Esophagus muscularis mucosa (tissue), 4 donors: ENCODE data around the gene KCNH1. TPM values are rescaled to one million over a fixed set of nuclear protein-coding genes. Genes with fewer than 3 reads are reported as not detected.

Experiments
- DNase-seq: peaks from one replicate; pipeline ENCODE4 v3.0.0-alpha.2; 2017; ENCODE audit errors: extremely low spot score
- H3K27ac ChIP-seq, 4 donors: fragments of 200-600 bp; sonication (generic); replicated peaks in 1 of 4; 1 replicate in 3 of 4; 2 replicates in 1 of 4; pipeline ENCODE4 v1.5.1; 2016 to 2019; ENCODE audit warnings: mild to moderate bottlenecking in 1 of 4
- H3K27me3 ChIP-seq, 4 donors: fragments of 200-600 bp; sonication (generic); one replicate each; pipeline versions ENCODE4 v1.5.1 to v1.6.0; 2016 to 2019
- H3K36me3 ChIP-seq, 4 donors: fragments of 200-600 bp; sonication (generic); one replicate each; pipeline ENCODE4 v1.5.1; 2016 to 2019
- H3K4me1 ChIP-seq, 4 donors: fragments of 200-600 bp; sonication (generic); one replicate each; pipeline ENCODE4 v1.5.1; 2016 to 2019
- H3K4me3 ChIP-seq, 4 donors: fragments of 200-600 bp; sonication (generic); 1 replicate in 2 of 4; 2 replicates in 2 of 4; pipeline ENCODE4 v1.5.1; 2016 to 2019; ENCODE audit warnings: mild to moderate bottlenecking in 4 of 4, moderate library complexity in 1 of 4
- H3K9me3 ChIP-seq, 4 donors: fragments of 200-600 bp; sonication (generic); 1 replicate in 3 of 4; 2 replicates in 1 of 4; pipeline ENCODE4 v1.5.1; 2016 to 2019
- CTCF ChIP-seq, 3 experiments: fragments of 200-600 bp in 2 of 3; fragments of 450-650 bp in 1 of 3; sonication (generic) in 2 of 3; IDR thresholded peaks; one replicate each; pipeline ENCODE4 v1.5.1; 2017 to 2019; ENCODE audit warnings: antibody characterized with exemption in 3 of 3, mild to moderate bottlenecking in 2 of 3, moderate library complexity in 1 of 3
- EP300 ChIP-seq: sonication (generic); formaldehyde crosslinking; IDR thresholded peaks from one replicate; pipeline ENCODE4 v1.6.1; 2017; ENCODE audit warnings: antibody characterized with exemption
- POLR2A ChIP-seq: fragments of 450-650 bp; IDR thresholded peaks from one replicate; pipeline ENCODE4 v1.6.1; 2017; ENCODE audit warnings: antibody characterized with exemption, moderate library complexity, mild to moderate bottlenecking, low read depth
- POLR2AphosphoS5 ChIP-seq, 2 donors: sonication (generic); formaldehyde crosslinking; IDR thresholded peaks; one replicate each; pipeline ENCODE4 v1.6.1; 2017; ENCODE audit warnings: antibody characterized with exemption in 2 of 2
- WGBS: methylation state at CpG from one replicate; pipeline ENCODE4 v1.1.5; 2018; 5-methylcytosine and 5-hydroxymethylcytosine counted together
- intact Hi-C: fragments of 100-400 bp; cut with DNase I; formaldehyde crosslinking; loops from one replicate; pipeline ENCODE4 v1.15.1; 2023
- total RNA-seq, 4 donors: library from RNA; depleted of rRNA; stranded (reverse); fragments of >200 nt; gene quantifications; one replicate each; pipeline versions ENCODE4 v1.1.0 to v1.2.1, GENCODE V29; 2016

The KCNH1 gene
- total RNA-seq, 4 donors from 2014 or later: 0.11 to 0.78 (median 0.46) TPM

GRCh38 chr1:210692796-210693195 lies 441.2 kb downstream of the KCNH1 start:
- 58% methylated on average over 7 of the region's 7 CpGs for WGBS
- TF ChIP-seq EP300: no peak
- H3K4me1 ChIP-seq: peaks cover 0 to 8% (median 3%) of the 10 kb centered on the region in 4 donors
- H3K36me3 ChIP-seq: no peaks in the 10 kb centered on the region
- no peaks in the 10 kb centered on the region for H3K27me3 ChIP-seq
- no peak overlapping the region for H3K4me3 ChIP-seq
- no peak overlapping the region for H3K27ac ChIP-seq
- H3K9me3 ChIP-seq: no peaks in the 10 kb centered on the region
- DNase-seq: no peak
- intact Hi-C loops: no loop called here

GRCh38 chr1:210691039-210691610 lies 442.8 kb downstream of the KCNH1 start:
- H3K9me3 ChIP-seq: no peaks in the 10 kb centered on the region
- H3K4me3 ChIP-seq: no peak overlapping the region
- no peaks in the 10 kb centered on the region for H3K27me3 ChIP-seq
- H3K4me1 ChIP-seq: peaks cover 0 to 8% (median 3%) of the 10 kb centered on the region in 4 donors
- intact Hi-C loops: no loop called here
- WGBS: 86% methylated on average over 6 of the region's 6 CpGs
- no peak overlapping the region for H3K27ac ChIP-seq
- no peak for DNase-seq
- H3K36me3 ChIP-seq: no peaks in the 10 kb centered on the region
- no peak for TF ChIP-seq POLR2AphosphoS5 (IDR thresholded peaks at IDR 0.05)
- no peak for TF ChIP-seq EP300
- no peak for TF ChIP-seq CTCF (IDR thresholded peaks at IDR 0.05)
- no peak for TF ChIP-seq POLR2A

GRCh38 chr1:210690236-210690635 lies 443.7 kb downstream of the KCNH1 start:
- WGBS: 82% methylated on average over 3 of the region's 5 CpGs
- peaks cover 0 to 8% (median 3%) of the 10 kb centered on the region in 4 donors for H3K4me1 ChIP-seq
- no peak overlapping the region for H3K4me3 ChIP-seq
- H3K9me3 ChIP-seq: no peaks in the 10 kb centered on the region
- no peaks in the 10 kb centered on the region for H3K27me3 ChIP-seq
- intact Hi-C loops: no loop called here
- H3K27ac ChIP-seq: no peak overlapping the region
- no peaks in the 10 kb centered on the region for H3K36me3 ChIP-seq
- DNase-seq: no peak
- no peak for TF ChIP-seq POLR2AphosphoS5 (IDR thresholded peaks at IDR 0.05)
- no peak for TF ChIP-seq CTCF (IDR thresholded peaks at IDR 0.05)
- no peak for TF ChIP-seq POLR2A
- TF ChIP-seq EP300: no peak

GRCh38 chr1:210689826-210690225 lies 444.1 kb downstream of the KCNH1 start:
- H3K4me1 ChIP-seq: peaks cover 0 to 8% (median 3%) of the 10 kb centered on the region in 4 donors
- H3K36me3 ChIP-seq: no peaks in the 10 kb centered on the region
- H3K9me3 ChIP-seq: no peaks in the 10 kb centered on the region
- no peak overlapping the region for H3K27ac ChIP-seq
- intact Hi-C loops: no loop called here
- no peak overlapping the region for H3K4me3 ChIP-seq
- H3K27me3 ChIP-seq: no peaks in the 10 kb centered on the region
- TF ChIP-seq POLR2AphosphoS5 (IDR thresholded peaks at IDR 0.05) (no peak), EP300 (no peak), POLR2A (no peak), CTCF (IDR thresholded peaks at IDR 0.05) (no peak)
- no peak for DNase-seq
- 92% methylated on average over 3 of the region's 3 CpGs for WGBS

GRCh38 chr1:210688512-210689234 lies 445.3 kb downstream of the KCNH1 start:
- Histone ChIP-seq H3K36me3 (no peaks in the 10 kb centered on the region), H3K4me1 (peaks cover 0 to 8% (median 3%) of the 10 kb centered on the region in 4 donors), H3K4me3 (no peak overlapping the region), H3K27ac (no peak overlapping the region), H3K9me3 (no peaks in the 10 kb centered on the region), H3K27me3 (no peaks in the 10 kb centered on the region)
- no peak for DNase-seq
- TF ChIP-seq POLR2AphosphoS5 (IDR thresholded peaks at IDR 0.05) (no peak), CTCF (IDR thresholded peaks at IDR 0.05) (no peak), EP300 (no peak), POLR2A (no peak)
- intact Hi-C loops: no loop called here
- 100% methylated on average over 1 of the region's 1 CpG for WGBS
